H1 (cell line): ENCODE data around the gene ECE2. TPM values are rescaled to one million over a fixed set of nuclear protein-coding genes. Genes with fewer than 3 reads are reported as not detected.

Experiments used
- CTCF ChIA-PET: fragments of 300-600 bp; sonication (Branson Sonifier 250); formaldehyde crosslinking; loops from one replicate; lab custom pipeline; 2021; ENCODE audit not compliant: partially characterized antibody; lab: Charles Lee
- POLR2A ChIA-PET: fragments of 300-600 bp; sonication (Branson Sonifier 250); formaldehyde crosslinking; loops from one replicate; lab custom pipeline; 2021; ENCODE audit warnings: inconsistent platforms; ENCODE audit not compliant: partially characterized antibody; lab: Charles Lee
- DNase-seq, 2 experiments: peaks; one replicate each; pipeline versions ENCODE4 v3.0.0 to v3.0.0-alpha.2; 2010 to 2022; ENCODE audit warnings: low spot score in 2 of 2, low read depth in 1 of 2, mixed read lengths in 1 of 2
- FAIRE-seq: peaks from 2 replicates; lab custom pipeline; 2011; peaks lifted over from hg19 to GRCh38; lab: Jason Lieb, UNC
- H2AFZ ChIP-seq: 2 replicates; pipeline ENCODE4 v1.8.1; 2012; ENCODE audit warnings: low read length, inconsistent platforms
- H2AK5ac ChIP-seq: 2 replicates; pipeline ENCODE4 v1.6.1; 2013; ENCODE audit warnings: low read depth, low read length
- H2BK120ac ChIP-seq: replicated peaks from 2 replicates; pipeline ENCODE3; 2013; ENCODE audit warnings: low read depth, low read length, inconsistent platforms
- H2BK12ac ChIP-seq: 2 replicates; pipeline ENCODE4 v1.6.1; 2013; ENCODE audit warnings: low read depth, low read length
- H2BK15ac ChIP-seq: 2 replicates; pipeline ENCODE4 v1.6.1; 2013; ENCODE audit warnings: low read length
- H2BK20ac ChIP-seq: 2 replicates; pipeline ENCODE4 v1.6.1; 2013; ENCODE audit warnings: low read length
- H2BK5ac ChIP-seq: 2 replicates; pipeline ENCODE4 v1.6.1; 2013; ENCODE audit warnings: low read depth, low read length
- H3K14ac ChIP-seq: 2 replicates; pipeline ENCODE4 v1.6.1; 2013; ENCODE audit warnings: inconsistent platforms; ENCODE audit not compliant: insufficient read length
- H3K18ac ChIP-seq: 2 replicates; pipeline ENCODE4 v1.6.1; 2013; ENCODE audit warnings: low read length; ENCODE audit errors: extremely low read depth
- H3K23ac ChIP-seq: 2 replicates; pipeline ENCODE4 v1.6.1; 2013; ENCODE audit warnings: inconsistent platforms; ENCODE audit not compliant: insufficient read length
- H3K23me2 ChIP-seq: 2 replicates; pipeline ENCODE4 v1.6.1; 2013; ENCODE audit warnings: low read depth, low read length
- H3K27ac ChIP-seq: 2 replicates; pipeline ENCODE4 v1.6.1; 2011; ENCODE audit warnings: low read depth, low read length, inconsistent platforms
- H3K27me3 ChIP-seq, 4 experiments: replicated peaks in 1 of 4; 1 replicate in 1 of 4; 2 replicates in 3 of 4; pipeline versions ENCODE4 v1.6.1 to v1.8.1; 2011 to 2013; ENCODE audit warnings: low read length in 3 of 4, mild to moderate bottlenecking in 3 of 4, inconsistent platforms in 2 of 4, mixed read lengths in 2 of 4, moderate library complexity in 1 of 4; ENCODE audit not compliant: control insufficient read depth in 3 of 4, insufficient read depth in 3 of 4; ENCODE audit errors: extremely low read depth in 1 of 4
- H3K36me3 ChIP-seq, 4 experiments: 2 replicates each; pipeline versions ENCODE4 v1.6.1 to v1.8.1; 2011 to 2013; ENCODE audit warnings: mild to moderate bottlenecking in 4 of 4, low read length in 3 of 4, moderate library complexity in 2 of 4, control low read depth in 1 of 4, inconsistent platforms in 1 of 4; ENCODE audit not compliant: insufficient read depth in 4 of 4, control insufficient read depth in 2 of 4
- H3K4ac ChIP-seq: replicated peaks from 2 replicates; pipeline ENCODE3; 2013; ENCODE audit warnings: low read length, low read depth, mixed read lengths, inconsistent platforms; ENCODE audit not compliant: insufficient read length
- H3K4me1 ChIP-seq, 4 experiments: replicated peaks in 1 of 4; 1 replicate in 1 of 4; 2 replicates in 3 of 4; pipeline versions ENCODE4 v1.6.1 to v1.8.1; 2011 to 2013; ENCODE audit warnings: low read length in 3 of 4, inconsistent platforms in 2 of 4, mixed read lengths in 1 of 4; ENCODE audit not compliant: insufficient read depth in 4 of 4, control insufficient read depth in 3 of 4
- H3K4me2 ChIP-seq, 2 experiments: 2 replicates each; pipeline versions ENCODE4 v1.6.1 to v1.8.1; 2011 to 2013; ENCODE audit warnings: low read depth in 2 of 2, low read length in 2 of 2, control low read depth in 1 of 2, inconsistent platforms in 1 of 2, mild to moderate bottlenecking in 1 of 2; ENCODE audit not compliant: insufficient read depth in 1 of 2
- H3K4me3 ChIP-seq, 4 experiments: fragments of 200-600, 300-600 bp in 1 of 4; sonication (generic), shearing (Covaris generic), sonication (Bioruptor Twin) in 1 of 4; 2 replicates each; pipeline versions ENCODE4 v1.5.1 to v1.8.1; 2011 to 2016; ENCODE audit warnings: low read length in 4 of 4, low read depth in 3 of 4, control low read depth in 2 of 4, inconsistent platforms in 2 of 4, mild to moderate bottlenecking in 2 of 4, mixed read lengths in 1 of 4, moderate library complexity in 1 of 4; ENCODE audit not compliant: insufficient read depth in 2 of 4; ENCODE audit errors: extremely low read depth in 1 of 4
- H3K56ac ChIP-seq: replicated peaks from 2 replicates; pipeline ENCODE3; 2013; ENCODE audit warnings: low read depth, mild to moderate bottlenecking, mixed read lengths, low read length, inconsistent platforms; ENCODE audit not compliant: insufficient read length
- H3K79me1 ChIP-seq: 2 replicates; pipeline ENCODE4 v1.6.1; 2013; ENCODE audit warnings: low read depth, low read length, control low read depth
- H3K79me2 ChIP-seq, 2 experiments: 2 replicates each; pipeline versions ENCODE4 v1.6.1 to v1.8.1; 2012 to 2013; ENCODE audit warnings: low read length in 2 of 2, mild to moderate bottlenecking in 2 of 2, inconsistent platforms in 1 of 2; ENCODE audit not compliant: insufficient read depth in 2 of 2, control insufficient read depth in 1 of 2
- H3K9ac ChIP-seq, 4 experiments: replicated peaks in 1 of 4; 1 replicate in 1 of 4; 2 replicates in 3 of 4; pipeline versions ENCODE4 v1.6.1 to v1.8.1; 2011 to 2013; ENCODE audit warnings: low read depth in 3 of 4, low read length in 3 of 4, control low read depth in 2 of 4, mild to moderate bottlenecking in 2 of 4, moderate library complexity in 2 of 4, inconsistent platforms in 1 of 4; ENCODE audit errors: extremely low read depth in 1 of 4
- H3K9me3 ChIP-seq, 2 experiments: 2 replicates each; pipeline versions ENCODE4 v1.6.1 to v1.8.1; 2012 to 2013; ENCODE audit warnings: mild to moderate bottlenecking in 2 of 2, moderate library complexity in 2 of 2, control low read depth in 1 of 2, inconsistent platforms in 1 of 2, low read depth in 1 of 2, low read length in 1 of 2, mixed read lengths in 1 of 2; ENCODE audit not compliant: insufficient read depth in 2 of 2
- H4K20me1 ChIP-seq, 2 experiments: replicated peaks in 1 of 2; 2 replicates each; pipeline versions ENCODE3 to v1.8.1; 2011 to 2013; ENCODE audit warnings: inconsistent platforms in 2 of 2, low read length in 2 of 2, mild to moderate bottlenecking in 1 of 2; ENCODE audit not compliant: insufficient read depth in 2 of 2, control insufficient read depth in 1 of 2
- H4K5ac ChIP-seq: 2 replicates; pipeline ENCODE4 v1.6.1; 2013; ENCODE audit warnings: low read length, low read depth, mixed read lengths, inconsistent platforms; ENCODE audit not compliant: insufficient read length
- H4K8ac ChIP-seq: 2 replicates; pipeline ENCODE4 v1.8.0; 2013; ENCODE audit warnings: mild to moderate bottlenecking, moderate library complexity, low read length, inconsistent platforms; ENCODE audit not compliant: insufficient read depth; ENCODE audit errors: extremely low read depth
- H4K91ac ChIP-seq: replicated peaks from 2 replicates; pipeline ENCODE3; 2013; ENCODE audit warnings: low read length, mixed read lengths, inconsistent platforms; ENCODE audit not compliant: insufficient read length
- HDAC6 ChIP-seq: IDR thresholded peaks from one replicate; pipeline ENCODE4 v1.7.1; 2012; ENCODE audit warnings: low read depth, mild to moderate bottlenecking, inconsistent platforms, low read length, moderate library complexity
- JUN ChIP-seq: IDR thresholded peaks from 2 replicates; pipeline ENCODE4 v1.6.1; 2011; ENCODE audit warnings: low read depth, mild to moderate bottlenecking, improper control_type of control experiment, low read length
- RNF2 ChIP-seq: fragments of 200-900, 300-1000 bp; sonication (generic); IDR thresholded peaks from 2 replicates; pipeline ENCODE4 v1.7.1; 2016; ENCODE audit warnings: borderline replicate concordance, low read depth, mild to moderate bottlenecking, antibody characterized with exemption, low read length; ENCODE audit not compliant: poor library complexity, severe bottlenecking; ENCODE audit errors: missing control alignments
- RXRA ChIP-seq: IDR thresholded peaks from 2 replicates; pipeline ENCODE4 v1.6.1; 2011; ENCODE audit warnings: low read depth, mild to moderate bottlenecking, low read length, moderate library complexity; ENCODE audit not compliant: insufficient read depth
- SIN3A ChIP-seq, 2 experiments: IDR thresholded peaks in 1 of 2; conservative IDR thresholded peaks in 1 of 2; 2 replicates each; pipeline ENCODE4 v1.6.1; 2011 to 2012; ENCODE audit warnings: low read length in 2 of 2, improper control_type of control experiment in 1 of 2, low read depth in 1 of 2, mild to moderate bottlenecking in 1 of 2
- TAF1 ChIP-seq: IDR thresholded peaks from 2 replicates; pipeline ENCODE4 v1.6.1; 2011; ENCODE audit warnings: mild to moderate bottlenecking, low read depth, low read length
- ZNF274 ChIP-seq: IDR thresholded peaks from 2 replicates; pipeline ENCODE4 v1.7.0; 2012; ENCODE audit warnings: low read length, borderline replicate concordance; ENCODE audit errors: extremely low read depth
- WGBS, 2 experiments: shearing (Covaris generic) in 1 of 2; methylation state at CpG; one replicate each; pipeline versions ENCODE4 v1.1.6 to v1.1.7; 2013 to 2015; ENCODE audit warnings: low lambda C conversion rate in 2 of 2, mixed read lengths in 2 of 2, inconsistent platforms in 1 of 2, low coverage in 1 of 2, missing lambda C conversion rate in 1 of 2; ENCODE audit not compliant: insufficient replicate concordance in 2 of 2, insufficient coverage in 1 of 2, insufficient read length in 1 of 2; ENCODE audit errors: extremely low coverage in 1 of 2, missing lambda C conversion rate in 1 of 2; 5-methylcytosine and 5-hydroxymethylcytosine counted together
- polyA plus RNA-seq, 7 experiments: library from polyadenylated mRNA; depleted of rRNA in 3 of 7; stranded (reverse) in 5 of 7; unstranded in 2 of 7; fragments of >200 nt in 5 of 7; fragments of 200-250 nt in 2 of 7; gene quantifications; 1 replicate in 5 of 7; 2 replicates in 1 of 7; 4 replicates in 1 of 7; pipeline versions ENCODE4 v1.2.1 to v1.2.3, GENCODE V29; 2011 to 2013; ENCODE audit warnings: missing spikeins in 2 of 7, mixed read lengths in 2 of 7
- total RNA-seq: library from RNA; stranded (reverse); fragmentation: NEBNext Ultra II Directional; extraction: Animal tissue kit (Norgen Biotek cat#: 25700); gene quantifications from 2 replicates; pipeline ENCODE4 v1.2.1, GENCODE V29; 2021

ECE2 gene
- total and polyA plus RNA-seq, 2 of the 8 experiments (the other 6 are each of a cell fraction or from before 2014, with no cell fraction given) = 0.44 to 0.86 TPM

- Histone ChIP-seq H2BK120ac (no peak overlapping the region), H3K9ac (no peak overlapping the region), H3K18ac (no peak overlapping the region), H2BK12ac (no peak overlapping the region), H2BK5ac (no peak overlapping the region), H4K8ac (no peak overlapping the region), H3K4me2 (no peak overlapping the region), H3K23ac (no peak overlapping the region), H3K14ac (no peak overlapping the region), H2AFZ (no peak overlapping the region), H4K91ac (no peak overlapping the region), H3K9me3 (no peaks in the 10 kb centered on the region), H3K56ac (no peak overlapping the region), H3K4ac (no peak overlapping the region), H4K5ac (no peak overlapping the region), H3K23me2 (no peaks in the 10 kb centered on the region), H3K79me1 (peaks cover 5% of the 10 kb centered on the region), H2AK5ac (no peak overlapping the region), H3K79me2 (no peaks in the 10 kb centered on the region), H3K4me3 (no peak overlapping the region), H3K27me3 (no peaks in the 10 kb centered on the region), H3K36me3 (peaks cover 73 to 99% (median 91%) of the 10 kb centered on the region in 4 experiments), H2BK20ac (no peak overlapping the region), H2BK15ac (no peak overlapping the region), H3K27ac (no peak overlapping the region), H3K4me1 (no peaks in the 10 kb centered on the region), H4K20me1 (peaks cover 16 to 29% of the 10 kb centered on the region in 2 experiments)
- DNase-seq = no peak
- no peak for TF ChIP-seq HDAC6
- no peak for TF ChIP-seq RXRA
- TF ChIP-seq JUN = no peak
- TF ChIP-seq RNF2 = no peak
- no peak for TF ChIP-seq TAF1
- no peak for TF ChIP-seq ZNF274
- no peak for TF ChIP-seq SIN3A (conservative IDR thresholded peaks at IDR 0.05 in 1 of 2, IDR thresholded peaks at IDR 0.05 in 1 of 2; ENCODE audit: low read depth in 1 of 2, low read length in 2 of 2)
- no peak for FAIRE-seq
- CTCF ChIA-PET = interaction anchor here (1.1 kb wide), 1 partner anchor 12 kb away, joined by 3 read pairs; no protein-coding TSS in a partner anchor
- 61% methylated on average over 3 of the region's 3 CpGs; no CpG with 5 or more reads in 1 of the 2 experiments for WGBS, 2 experiments
- POLR2A ChIA-PET = interaction anchor here (0.6 to 9.8 kb wide), 7 partner anchors 13 to 130 kb away, joined by 3 to 148 read pairs (median 5); partner anchors contain the start of genes CLCN2, EIF4G1 and POLR2H
Observed at GRCh38 chr3:184328516-184328915, 52.7 kb downstream of the ECE2 start.
